MM.1S (cell line): ENCODE data around the gene MVD.

Experiments
- DNase-seq: peaks from one replicate; pipeline ENCODE4 v3.0.0-alpha.2; 2015
- H2AFZ ChIP-seq: fragments of 300-600 bp; sonication (generic); 2 replicates; pipeline ENCODE4 v1.6.0; 2016; ENCODE audit warnings: antibody characterized with exemption, low read length
- H3F3A ChIP-seq: fragments of 300-600 bp; sonication (generic); 2 replicates; pipeline ENCODE4 v1.6.1; 2016; ENCODE audit warnings: mild to moderate bottlenecking, antibody characterized with exemption, low read length, moderate library complexity, mixed read lengths; ENCODE audit not compliant: insufficient read depth
- H3K27ac ChIP-seq: fragments of 300-600 bp; sonication (generic); 2 replicates; pipeline ENCODE4 v1.5.1; 2016; ENCODE audit warnings: mild to moderate bottlenecking, low read length
- H3K27me3 ChIP-seq: fragments of 300-600 bp; sonication (generic); replicated peaks from 2 replicates; pipeline ENCODE4 v1.6.0; 2016; ENCODE audit warnings: low read length; ENCODE audit not compliant: insufficient read depth
- H3K36me3 ChIP-seq: fragments of 300-600 bp; sonication (generic); replicated peaks from 2 replicates; pipeline ENCODE4 v1.6.1; 2016; ENCODE audit warnings: mild to moderate bottlenecking, low read length, mixed read lengths; ENCODE audit not compliant: insufficient read depth
- H3K4me1 ChIP-seq: fragments of 300-600 bp; sonication (generic); 2 replicates; pipeline ENCODE4 v1.6.1; 2016; ENCODE audit warnings: low read length, mixed read lengths
- H3K4me2 ChIP-seq: fragments of 300-600 bp; sonication (generic); 2 replicates; pipeline ENCODE4 v1.6.0; 2016; ENCODE audit warnings: low read depth, low read length
- H3K4me3 ChIP-seq: fragments of 300-600 bp; sonication (generic); 2 replicates; pipeline ENCODE4 v1.5.1; 2016; ENCODE audit warnings: low read length, mixed read lengths
- H3K79me2 ChIP-seq: fragments of 300-600 bp; sonication (generic); 2 replicates; pipeline ENCODE4 v1.6.1; 2016; ENCODE audit warnings: mixed run types, low read length, mixed read lengths
- H3K9ac ChIP-seq: fragments of 300-600 bp; sonication (generic); 2 replicates; pipeline ENCODE4 v1.6.1; 2016; ENCODE audit warnings: low read length, mixed read lengths
- H3K9me2 ChIP-seq: fragments of 300-600 bp; sonication (generic); replicated peaks from 2 replicates; pipeline ENCODE4 v1.6.1; 2016; ENCODE audit warnings: mild to moderate bottlenecking, low read length, mixed read lengths; ENCODE audit not compliant: insufficient read depth
- H3K9me3 ChIP-seq: fragments of 300-600 bp; sonication (generic); replicated peaks from 2 replicates; pipeline ENCODE4 v1.6.1; 2016; ENCODE audit warnings: mild to moderate bottlenecking, low read length, mixed read lengths; ENCODE audit not compliant: insufficient read depth
- H4K20me1 ChIP-seq: fragments of 300-600 bp; sonication (generic); 2 replicates; pipeline ENCODE4 v1.6.1; 2016; ENCODE audit warnings: mild to moderate bottlenecking, low read length, moderate library complexity, mixed read lengths; ENCODE audit not compliant: insufficient read depth
- EZH2 ChIP-seq: fragments of 300-600 bp; sonication (generic); optimal IDR thresholded peaks from 2 replicates; pipeline ENCODE3; 2017; ENCODE audit warnings: low read depth, mild to moderate bottlenecking, antibody characterized with exemption, low read length, mixed read lengths
- EZH2phosphoT487 ChIP-seq: fragments of 300-600 bp; sonication (generic); IDR thresholded peaks from 2 replicates; pipeline ENCODE4 v1.6.1; 2018; ENCODE audit warnings: antibody characterized with exemption, low read length
- TF ChIP-seq, protein P1 (sequence below): fragments of 300-600 bp; sonication (generic); IDR thresholded peaks from 2 replicates; pipeline ENCODE4 v1.5.1; 2016; ENCODE audit warnings: antibody characterized with exemption, low read length, mixed read lengths

Gene MVD, protein sequence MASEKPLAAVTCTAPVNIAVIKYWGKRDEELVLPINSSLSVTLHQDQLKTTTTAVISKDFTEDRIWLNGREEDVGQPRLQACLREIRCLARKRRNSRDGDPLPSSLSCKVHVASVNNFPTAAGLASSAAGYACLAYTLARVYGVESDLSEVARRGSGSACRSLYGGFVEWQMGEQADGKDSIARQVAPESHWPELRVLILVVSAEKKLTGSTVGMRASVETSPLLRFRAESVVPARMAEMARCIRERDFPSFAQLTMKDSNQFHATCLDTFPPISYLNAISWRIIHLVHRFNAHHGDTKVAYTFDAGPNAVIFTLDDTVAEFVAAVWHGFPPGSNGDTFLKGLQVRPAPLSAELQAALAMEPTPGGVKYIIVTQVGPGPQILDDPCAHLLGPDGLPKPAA

DNA sequence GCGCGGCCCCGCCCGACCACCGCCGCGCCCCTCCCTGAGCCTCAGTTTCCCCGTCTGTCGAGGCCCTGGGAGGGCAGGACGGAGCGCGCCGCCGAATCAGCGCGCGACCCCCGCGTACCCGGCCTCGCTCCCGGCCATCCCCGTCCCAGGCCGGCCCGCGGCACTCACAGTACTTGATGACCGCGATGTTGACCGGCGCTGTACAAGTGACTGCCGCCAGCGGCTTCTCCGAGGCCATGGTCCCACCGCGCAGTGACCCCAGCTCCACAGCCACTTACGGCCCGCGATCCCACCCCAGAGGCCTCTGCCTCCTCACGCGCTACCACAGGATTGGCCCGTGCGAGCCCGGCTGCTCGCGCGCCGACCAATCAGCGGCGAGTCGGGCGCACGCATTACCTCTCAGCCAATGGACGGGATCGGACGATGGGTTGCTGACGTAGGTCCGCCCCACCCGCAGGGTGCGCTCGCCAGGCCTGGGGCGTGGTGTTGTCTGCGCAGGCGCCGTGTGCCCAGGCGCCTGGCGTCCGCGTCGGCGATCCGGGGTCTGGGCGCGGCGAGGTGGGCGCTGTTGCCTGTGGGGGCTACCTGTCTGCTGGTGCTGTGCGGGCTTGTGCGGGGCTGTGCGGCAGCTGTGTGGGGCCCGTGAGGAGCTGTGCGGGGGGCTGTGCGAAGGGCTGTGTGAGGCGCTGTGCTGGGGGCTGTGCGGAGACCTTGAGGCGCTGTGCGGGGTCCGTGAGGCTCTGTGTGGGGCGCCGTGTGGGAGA lies at the start of gene MVD:
Gene MVD (minus strand): TSS at position 249 of the 764 bp plus-strand sequence. CDS start 11 bp downstream, at position 238.
- Histone ChIP-seq H3K4me1 (no peaks in the 10 kb centered on the region), H3F3A (no peaks in the 10 kb centered on the region), H3K27me3 (no peaks in the 10 kb centered on the region), H4K20me1 (no peaks in the 10 kb centered on the region), H3K9me2 (no peaks in the 10 kb centered on the region), H3K27ac (peak within 1 kb of the TSS; percentile 25; the same call in 1 of the 2 replicates), H3K4me3 (peak within 1 kb of the TSS; percentile 75), H3K9ac (peak within 1 kb of the TSS; percentile 78), H3K36me3 (no peaks in the 10 kb centered on the region), H3K4me2 (peak within 1 kb of the TSS; percentile 63), H2AFZ (peak within 1 kb of the TSS; percentile 67; the same call in 1 of the 2 replicates), H3K79me2 (peaks cover 13% of the 10 kb centered on the region), H3K9me3 (no peaks in the 10 kb centered on the region)
- peak; percentile 91 for DNase-seq
- no peak for TF ChIP-seq EZH2phosphoT487
- TF ChIP-seq, protein P1, sequence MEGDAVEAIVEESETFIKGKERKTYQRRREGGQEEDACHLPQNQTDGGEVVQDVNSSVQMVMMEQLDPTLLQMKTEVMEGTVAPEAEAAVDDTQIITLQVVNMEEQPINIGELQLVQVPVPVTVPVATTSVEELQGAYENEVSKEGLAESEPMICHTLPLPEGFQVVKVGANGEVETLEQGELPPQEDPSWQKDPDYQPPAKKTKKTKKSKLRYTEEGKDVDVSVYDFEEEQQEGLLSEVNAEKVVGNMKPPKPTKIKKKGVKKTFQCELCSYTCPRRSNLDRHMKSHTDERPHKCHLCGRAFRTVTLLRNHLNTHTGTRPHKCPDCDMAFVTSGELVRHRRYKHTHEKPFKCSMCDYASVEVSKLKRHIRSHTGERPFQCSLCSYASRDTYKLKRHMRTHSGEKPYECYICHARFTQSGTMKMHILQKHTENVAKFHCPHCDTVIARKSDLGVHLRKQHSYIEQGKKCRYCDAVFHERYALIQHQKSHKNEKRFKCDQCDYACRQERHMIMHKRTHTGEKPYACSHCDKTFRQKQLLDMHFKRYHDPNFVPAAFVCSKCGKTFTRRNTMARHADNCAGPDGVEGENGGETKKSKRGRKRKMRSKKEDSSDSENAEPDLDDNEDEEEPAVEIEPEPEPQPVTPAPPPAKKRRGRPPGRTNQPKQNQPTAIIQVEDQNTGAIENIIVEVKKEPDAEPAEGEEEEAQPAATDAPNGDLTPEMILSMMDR = peak; percentile 2; the same call in 1 of the 2 replicates

- no peak overlapping the region for H3K4me2 ChIP-seq
- no peak overlapping the region for H3K4me3 ChIP-seq
- no peak overlapping the region for H3K9ac ChIP-seq
- H3F3A ChIP-seq = no peaks in the 10 kb centered on the region
- no peaks in the 10 kb centered on the region for H3K4me1 ChIP-seq
- H3K27ac ChIP-seq = no peak overlapping the region
- TF ChIP-seq EZH2 (no peak), EZH2phosphoT487 (no peak)
- TF ChIP-seq, protein P1 = no peak
- DNase-seq = no peak
- H3K27me3 ChIP-seq = no peaks in the 10 kb centered on the region
- peaks cover 8% of the 10 kb centered on the region; the same call in 1 of the 2 replicates for H3K79me2 ChIP-seq
- H3K9me2 ChIP-seq = no peaks in the 10 kb centered on the region
- no peaks in the 10 kb centered on the region for H4K20me1 ChIP-seq
- no peaks in the 10 kb centered on the region for H3K9me3 ChIP-seq
- no peak overlapping the region for H2AFZ ChIP-seq
- H3K36me3 ChIP-seq = no peaks in the 10 kb centered on the region
Observed at GRCh38 chr16:88712362-88712979, 49.6 kb upstream of the MVD start.

DNA sequence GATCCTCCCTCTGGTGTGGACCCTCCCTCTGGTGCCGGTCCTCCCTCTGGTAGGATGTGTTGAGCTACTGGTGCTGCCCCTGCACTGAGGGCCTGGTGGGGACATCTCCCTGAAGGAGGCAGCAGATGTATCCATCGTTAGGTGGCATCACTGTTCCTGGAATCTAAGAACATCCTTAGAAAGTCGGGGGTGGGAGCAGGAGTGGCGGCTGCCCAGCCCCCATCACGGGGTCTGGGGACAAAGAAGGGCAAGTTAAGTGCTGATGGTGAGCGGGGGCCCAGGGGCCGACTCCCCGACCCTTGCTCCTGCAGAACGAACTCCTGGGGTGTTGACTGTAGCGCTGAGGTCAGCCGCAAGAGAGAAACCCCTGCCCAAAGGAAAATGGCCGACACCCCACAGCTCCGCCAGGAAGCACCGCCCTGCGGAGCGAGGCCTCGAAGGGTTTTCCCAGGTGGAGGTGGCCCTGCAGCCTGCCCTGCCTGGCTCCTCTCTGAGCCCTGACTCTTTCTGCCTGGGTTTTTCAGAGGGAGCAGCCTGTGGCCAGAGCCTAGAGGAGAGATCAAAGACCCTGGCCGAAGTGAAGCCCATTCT lies 49.0 kb upstream of the MVD start:
- Histone ChIP-seq H3K9ac (no peak overlapping the region), H3K9me2 (no peaks in the 10 kb centered on the region), H3K79me2 (peaks cover 8% of the 10 kb centered on the region; the same call in 1 of the 2 replicates), H3K36me3 (no peaks in the 10 kb centered on the region), H3K27me3 (no peaks in the 10 kb centered on the region), H3K4me2 (no peak overlapping the region), H3K4me1 (no peaks in the 10 kb centered on the region), H2AFZ (no peak overlapping the region), H4K20me1 (no peaks in the 10 kb centered on the region), H3K9me3 (no peaks in the 10 kb centered on the region), H3K27ac (no peak overlapping the region), H3K4me3 (no peak overlapping the region), H3F3A (0 out of 2 replicates have a peak, but pooled peaks cover 3% of the 10 kb centered on the region)
- TF ChIP-seq, protein P1 = no peak
- TF ChIP-seq EZH2phosphoT487 (no peak), EZH2 (no peak)
- DNase-seq = no peak
